GM18861 (cell line): ENCODE results near the gene SMPD3.

Source experiments
- ATAC-seq: cut with Tn5 transposase; IDR thresholded peaks from one replicate; pipeline ENCODE4 v1.9.1; 2021; ENCODE audit not compliant: unreplicated experiment

SMPD3 gene

GRCh38 chr16:68371706-68372380, 76.5 kb downstream of the SMPD3 start:
- no peak for ATAC-seq

- ATAC-seq: no peak
Observed at GRCh38 chr16:68371276-68371651, 77.0 kb downstream of the SMPD3 start.

GRCh38 chr16:68370581-68371275, 77.6 kb downstream of the SMPD3 start:
- no peak for ATAC-seq

GRCh38 chr16:68369697-68370580, 78.4 kb downstream of the SMPD3 start:
- ATAC-seq: peak; percentile 58

- no peak for ATAC-seq
Observed at GRCh38 chr16:68369168-68369567, 79.1 kb downstream of the SMPD3 start.

- no peak for ATAC-seq
Observed at GRCh38 chr16:68368301-68368888, 79.9 kb downstream of the SMPD3 start.

GRCh38 chr16:68367891-68368290, 80.4 kb downstream of the SMPD3 start:
- no peak for ATAC-seq

- no peak for ATAC-seq
Observed at GRCh38 chr16:68367440-68367839, 80.9 kb downstream of the SMPD3 start.

- ATAC-seq: no peak
Observed at GRCh38 chr16:68367030-68367429, 81.3 kb downstream of the SMPD3 start.

- no peak for ATAC-seq
Observed at GRCh38 chr16:68366062-68366461, 82.2 kb downstream of the SMPD3 start.

GRCh38 chr16:68365167-68365817, 83.0 kb downstream of the SMPD3 start:
- no peak for ATAC-seq

GRCh38 chr16:68364561-68364998, 83.7 kb downstream of the SMPD3 start:
- no peak for ATAC-seq

GRCh38 chr16:68363658-68364521, 84.4 kb downstream of the SMPD3 start:
- no peak for ATAC-seq

- no peak for ATAC-seq
Observed at GRCh38 chr16:68362947-68363657, 85.2 kb downstream of the SMPD3 start.

GRCh38 chr16:68362262-68362913, 85.9 kb downstream of the SMPD3 start:
- ATAC-seq: no peak

GRCh38 chr16:68361485-68361884, 86.8 kb downstream of the SMPD3 start:
- ATAC-seq: no peak

- ATAC-seq: no peak
Observed at GRCh38 chr16:68360956-68361355, 87.4 kb downstream of the SMPD3 start.

GRCh38 chr16:68360547-68360946, 87.8 kb downstream of the SMPD3 start:
- no peak for ATAC-seq
